BE2C (cell line): ENCODE measurements around the gene CCP110. TPM values are rescaled to one million over a fixed set of nuclear protein-coding genes. Genes with fewer than 3 reads are reported as not detected.

Experiments used
- DNase-seq: peaks from one replicate; pipeline ENCODE4 v3.0.0-alpha.2; 2020
- H3K27me3 ChIP-seq: fragments of 250-450 bp; sonication (Bioruptor Pico); 2 replicates; pipeline ENCODE4 v1.5.1; 2020; ENCODE audit warnings: mild to moderate bottlenecking
- H3K36me3 ChIP-seq: fragments of 250-450 bp; sonication (Bioruptor Pico); 2 replicates; pipeline ENCODE4 v1.5.1; 2020; ENCODE audit warnings: mild to moderate bottlenecking
- H3K4me1 ChIP-seq: fragments of 250-450 bp; sonication (Bioruptor Pico); 2 replicates; pipeline ENCODE4 v1.5.1; 2020
- H3K4me3 ChIP-seq: 2 replicates; pipeline ENCODE4 v1.5.1; 2011; ENCODE audit warnings: low read depth, low read length
- H3K9me3 ChIP-seq: fragments of 250-450 bp; sonication (Bioruptor Pico); 2 replicates; pipeline ENCODE4 v1.5.1; 2020
- CTCF ChIP-seq: IDR thresholded peaks from 2 replicates; pipeline ENCODE4 v1.5.1; 2012; ENCODE audit warnings: mild to moderate bottlenecking, low read depth, low read length
- polyA plus RNA-seq: library from polyadenylated mRNA; unstranded; fragments of >200 nt; gene quantifications from one replicate; pipeline ENCODE4 v1.2.1, GENCODE V29; 2012; ENCODE audit warnings: low read depth, missing spikeins; ENCODE audit not compliant: insufficient read length, insufficient read depth

Gene CCP110
- 47.2 TPM for polyA plus RNA-seq

GRCh38 chr16:19523559-19524355 is at the start of gene CCP110:
TSS of gene CCP110 (plus strand) at chr16:19523942. CDS start at chr16:19527882, 3,940 bp downstream.
- Histone ChIP-seq H3K4me3 (peak within 1 kb of the TSS; percentile 97), H3K27me3 (no peaks in the 10 kb centered on the region), H3K9me3 (no peaks in the 10 kb centered on the region), H3K36me3 (peaks cover 10% of the 10 kb centered on the region), H3K4me1 (peaks cover 3% of the 10 kb centered on the region; the same call in 1 of the 2 replicates)
- no peak for TF ChIP-seq CTCF
- peak; percentile 98 for DNase-seq

GRCh38 chr16:19474617-19475016 is 49.1 kb upstream of the CCP110 start:
- no peak for DNase-seq
- TF ChIP-seq CTCF, result no peak
- no peaks in the 10 kb centered on the region for H3K27me3 ChIP-seq
- no peak overlapping the region for H3K4me3 ChIP-seq
- no peaks in the 10 kb centered on the region for H3K9me3 ChIP-seq
- no peaks in the 10 kb centered on the region for H3K36me3 ChIP-seq
- H3K4me1 ChIP-seq, result no peaks in the 10 kb centered on the region

- Histone ChIP-seq H3K9me3 (no peaks in the 10 kb centered on the region), H3K4me1 (no peaks in the 10 kb centered on the region), H3K27me3 (no peaks in the 10 kb centered on the region), H3K36me3 (no peaks in the 10 kb centered on the region), H3K4me3 (no peak overlapping the region)
- no peak for DNase-seq
- no peak for TF ChIP-seq CTCF
These were observed 45.2 kb upstream of the CCP110 start for GRCh38 chr16:19478505-19478904.

DNA sequence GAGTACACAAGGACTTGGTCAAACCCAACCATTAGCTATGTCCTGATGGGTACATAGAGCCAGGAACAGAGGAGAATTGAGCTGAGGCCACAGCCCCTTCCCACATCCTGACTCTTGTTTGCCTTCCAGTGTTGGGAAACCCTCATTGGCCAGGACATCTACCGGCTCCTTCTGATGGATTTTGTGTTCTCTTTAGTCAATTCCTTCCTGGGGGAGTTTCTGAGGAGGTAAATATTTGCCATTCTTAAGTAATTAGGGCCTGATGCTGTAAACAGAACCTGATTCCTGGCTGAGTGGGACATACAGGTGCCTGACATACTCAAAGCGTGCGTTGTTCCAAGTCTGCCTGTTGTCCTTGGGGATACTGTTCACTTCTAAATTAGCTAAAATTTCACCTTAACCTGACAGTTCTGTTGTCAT is 44.4 kb upstream of the CCP110 start:
- H3K27me3 ChIP-seq, result no peaks in the 10 kb centered on the region
- no peak for TF ChIP-seq CTCF
- H3K9me3 ChIP-seq, result no peaks in the 10 kb centered on the region
- H3K4me1 ChIP-seq, result no peaks in the 10 kb centered on the region
- DNase-seq, result no peak
- H3K4me3 ChIP-seq, result no peak overlapping the region
- H3K36me3 ChIP-seq, result no peaks in the 10 kb centered on the region

DNA sequence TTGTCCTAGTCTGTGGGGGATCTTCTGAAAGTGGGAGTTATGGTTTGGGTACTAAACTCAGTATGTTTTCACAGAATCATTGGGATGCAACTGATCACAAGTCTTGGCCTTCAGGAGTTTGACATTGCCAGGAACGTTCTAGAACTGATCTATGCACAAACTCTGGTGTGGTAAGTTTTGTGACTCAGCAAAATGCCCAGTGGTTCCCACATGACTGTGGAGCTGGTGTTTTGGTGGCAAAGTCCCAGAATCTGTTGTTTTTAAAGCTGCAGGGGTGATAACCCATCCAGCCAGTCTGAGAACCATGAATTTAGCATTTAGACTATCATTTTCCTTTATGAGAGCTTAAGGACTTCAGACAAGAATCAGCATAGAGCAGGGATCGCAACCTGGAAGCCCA is 42.4 kb upstream of the CCP110 start:
- Histone ChIP-seq H3K36me3 (no peaks in the 10 kb centered on the region), H3K9me3 (no peaks in the 10 kb centered on the region), H3K27me3 (no peaks in the 10 kb centered on the region), H3K4me3 (no peak overlapping the region), H3K4me1 (no peaks in the 10 kb centered on the region)
- TF ChIP-seq CTCF, result no peak
- no peak for DNase-seq

DNA sequence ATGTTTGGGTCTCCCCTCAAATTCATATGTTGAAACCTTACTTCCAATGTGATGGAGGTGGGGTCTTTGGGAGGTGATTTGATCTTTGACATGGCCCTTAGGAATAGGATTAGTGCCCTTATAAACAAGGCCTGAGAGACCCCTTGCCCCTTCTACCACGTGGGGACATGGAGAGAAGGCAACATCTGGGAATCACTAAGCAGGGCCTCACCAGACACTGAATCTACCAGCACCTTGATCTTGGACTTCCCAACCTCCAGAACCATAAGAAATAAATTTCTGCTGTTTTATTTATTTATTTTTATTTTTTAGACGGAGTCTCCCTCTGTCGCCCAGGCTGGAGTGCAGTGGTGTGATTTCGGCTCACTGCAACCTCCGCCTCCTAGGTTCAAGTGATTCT is 42.0 kb upstream of the CCP110 start:
- Histone ChIP-seq H3K9me3 (no peaks in the 10 kb centered on the region), H3K27me3 (no peaks in the 10 kb centered on the region), H3K4me1 (no peaks in the 10 kb centered on the region), H3K36me3 (no peaks in the 10 kb centered on the region), H3K4me3 (no peak overlapping the region)
- TF ChIP-seq CTCF, result no peak
- DNase-seq, result no peak
